Astrocyte of the hippocampus (primary cell): ENCODE measurements around the gene CLTC.

Source experiments
- DNase-seq: peaks from one replicate; pipeline ENCODE4 v3.0.0; 2011; ENCODE audit warnings: low read depth, low spot score

The CLTC gene

DNA sequence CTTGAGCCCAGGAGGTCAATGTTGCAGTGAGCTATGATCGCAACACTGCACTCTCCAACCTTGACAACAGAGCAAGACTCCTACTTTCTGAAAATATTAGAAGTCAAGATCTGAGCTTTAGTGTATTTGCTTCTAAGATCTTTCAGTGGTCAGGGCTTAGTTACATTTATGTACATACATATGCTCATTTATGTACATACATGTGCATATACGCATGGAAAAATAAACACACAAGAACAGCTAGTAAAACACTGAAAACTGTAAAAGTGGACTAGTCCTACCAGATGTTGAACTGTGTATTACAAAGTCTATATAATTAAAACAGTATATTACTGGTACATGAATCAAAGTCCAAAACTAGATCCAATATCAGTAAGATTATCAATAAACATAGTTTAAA lies 59.2 kb downstream of the CLTC start:
- DNase-seq, result no peak

DNA sequence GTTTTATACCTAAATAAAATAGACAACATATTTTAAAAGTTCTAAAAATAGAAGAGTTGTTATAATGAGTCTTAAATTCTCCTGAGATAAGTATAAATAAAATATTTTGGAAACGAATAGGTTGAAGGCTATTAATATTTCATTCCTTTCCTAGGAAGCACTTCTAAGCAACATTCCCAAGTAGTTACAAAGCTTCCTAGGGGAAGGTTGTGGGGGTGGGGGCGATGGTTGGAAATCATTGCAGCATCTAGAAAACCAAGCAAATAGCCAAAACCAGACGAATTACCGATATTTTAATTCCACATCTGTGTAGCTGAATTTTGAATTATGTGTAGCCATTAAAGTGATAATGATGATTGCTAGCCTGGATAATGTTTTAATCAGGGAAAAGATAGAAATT lies 60.6 kb downstream of the CLTC start:
- no peak for DNase-seq

DNA sequence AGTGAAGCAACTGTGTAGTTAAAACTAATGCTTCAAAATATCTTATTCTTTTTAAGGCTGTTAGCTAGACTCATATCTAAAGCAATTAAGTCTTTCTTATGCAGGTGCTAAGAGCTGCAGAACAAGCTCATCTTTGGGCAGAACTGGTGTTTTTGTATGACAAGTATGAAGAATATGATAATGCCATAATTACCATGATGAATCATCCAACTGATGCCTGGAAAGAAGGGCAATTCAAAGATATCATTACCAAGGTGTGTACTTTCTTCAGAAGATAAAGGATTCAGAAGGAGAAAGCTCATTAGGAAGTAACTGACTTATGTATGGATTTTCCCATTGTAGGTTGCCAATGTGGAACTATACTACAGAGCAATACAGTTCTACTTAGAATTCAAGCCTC lies 63.6 kb downstream of the CLTC start:
- DNase-seq, result no peak

DNA sequence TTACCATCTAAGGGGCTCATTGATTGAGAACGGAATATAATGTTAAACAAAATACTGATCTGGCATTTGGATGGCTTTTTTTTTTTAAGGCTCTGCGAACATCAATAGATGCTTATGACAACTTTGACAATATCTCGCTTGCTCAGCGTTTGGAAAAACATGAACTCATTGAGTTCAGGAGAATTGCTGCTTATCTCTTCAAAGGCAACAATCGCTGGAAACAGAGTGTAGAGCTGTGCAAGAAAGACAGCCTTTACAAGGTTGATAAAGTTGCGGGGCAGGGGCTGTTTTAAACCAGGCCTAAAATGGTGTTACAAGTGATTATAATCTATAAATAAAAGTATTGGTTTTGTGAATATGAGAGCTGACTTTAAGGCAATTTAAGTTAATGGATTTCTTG lies 65.3 kb downstream of the CLTC start:
- DNase-seq, result no peak

DNA sequence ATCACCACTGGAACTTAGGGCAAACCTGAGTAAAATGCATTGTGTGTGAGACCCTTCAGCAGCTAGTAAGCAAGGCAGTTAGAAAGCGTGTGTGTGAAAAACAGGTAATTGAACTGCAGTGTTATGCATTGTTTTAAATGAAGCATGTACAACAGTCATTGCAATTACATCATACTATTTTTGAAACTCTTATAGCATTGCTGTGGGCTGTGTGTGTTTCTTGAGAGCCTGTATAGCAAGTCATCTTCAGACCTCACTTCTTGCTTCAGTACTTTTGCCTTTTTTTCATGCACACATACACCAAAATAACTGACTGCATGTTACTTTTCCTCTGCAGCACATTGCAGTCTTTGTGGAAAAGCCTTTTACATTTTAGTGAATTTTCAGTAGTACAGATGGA lies 68.3 kb downstream of the CLTC start:
- DNase-seq, result no peak

DNA sequence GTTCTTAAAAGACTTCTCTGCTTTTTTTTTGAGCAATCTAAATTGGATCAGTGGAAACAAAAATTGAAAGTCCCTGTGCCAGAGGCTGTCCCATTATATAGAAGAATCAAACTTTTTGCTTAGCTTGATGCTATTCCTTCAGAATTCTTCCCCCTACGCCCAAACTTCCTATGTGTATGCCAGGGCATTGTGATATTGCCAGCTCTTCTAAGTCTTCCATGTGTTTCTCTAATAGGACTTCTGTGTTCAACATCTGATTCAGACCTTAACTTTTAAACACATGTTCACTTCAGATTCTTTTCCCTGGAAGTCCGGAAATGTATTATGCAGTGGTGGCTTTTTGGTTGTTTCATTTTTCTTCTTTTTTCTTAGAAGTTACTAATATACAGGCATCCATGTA lies 68.8 kb downstream of the CLTC start:
- no peak for DNase-seq

DNA sequence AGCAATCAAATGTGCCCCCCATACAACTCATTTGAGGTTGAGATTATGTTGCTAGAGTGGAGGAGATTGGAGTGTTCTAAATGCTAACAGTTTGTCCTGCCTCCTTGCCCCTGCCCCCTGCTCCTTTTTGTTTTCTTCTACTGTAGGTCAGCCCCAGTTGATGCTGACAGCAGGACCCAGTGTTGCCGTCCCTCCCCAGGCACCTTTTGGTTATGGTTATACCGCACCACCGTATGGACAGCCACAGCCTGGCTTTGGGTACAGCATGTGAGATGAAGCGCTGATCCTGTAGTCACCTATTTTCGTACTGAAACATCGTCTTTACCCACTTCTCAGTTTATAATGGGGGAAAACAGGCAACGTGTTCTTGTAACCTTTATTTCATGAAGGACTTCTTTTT lies 73.9 kb downstream of the CLTC start:
- no peak for DNase-seq

DNA sequence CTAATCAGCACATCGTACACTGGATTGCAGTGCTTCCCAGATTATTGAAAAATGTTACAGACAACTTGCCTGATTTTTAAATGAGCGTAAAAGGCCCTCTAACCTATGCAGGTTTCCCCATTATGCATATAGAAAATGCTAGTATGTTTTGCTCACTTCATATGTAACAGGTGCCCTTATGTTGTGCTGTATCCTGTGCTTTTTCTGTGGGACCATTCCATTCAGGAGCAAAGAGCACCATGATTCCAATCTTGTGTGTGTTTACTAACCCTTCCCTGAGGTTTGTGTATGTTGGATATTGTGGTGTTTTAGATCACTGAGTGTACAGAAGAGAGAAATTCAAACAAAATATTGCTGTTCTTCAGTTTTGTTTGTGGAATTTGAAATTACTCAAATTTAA lies 74.6 kb downstream of the CLTC start:
- DNase-seq, result no peak

DNA sequence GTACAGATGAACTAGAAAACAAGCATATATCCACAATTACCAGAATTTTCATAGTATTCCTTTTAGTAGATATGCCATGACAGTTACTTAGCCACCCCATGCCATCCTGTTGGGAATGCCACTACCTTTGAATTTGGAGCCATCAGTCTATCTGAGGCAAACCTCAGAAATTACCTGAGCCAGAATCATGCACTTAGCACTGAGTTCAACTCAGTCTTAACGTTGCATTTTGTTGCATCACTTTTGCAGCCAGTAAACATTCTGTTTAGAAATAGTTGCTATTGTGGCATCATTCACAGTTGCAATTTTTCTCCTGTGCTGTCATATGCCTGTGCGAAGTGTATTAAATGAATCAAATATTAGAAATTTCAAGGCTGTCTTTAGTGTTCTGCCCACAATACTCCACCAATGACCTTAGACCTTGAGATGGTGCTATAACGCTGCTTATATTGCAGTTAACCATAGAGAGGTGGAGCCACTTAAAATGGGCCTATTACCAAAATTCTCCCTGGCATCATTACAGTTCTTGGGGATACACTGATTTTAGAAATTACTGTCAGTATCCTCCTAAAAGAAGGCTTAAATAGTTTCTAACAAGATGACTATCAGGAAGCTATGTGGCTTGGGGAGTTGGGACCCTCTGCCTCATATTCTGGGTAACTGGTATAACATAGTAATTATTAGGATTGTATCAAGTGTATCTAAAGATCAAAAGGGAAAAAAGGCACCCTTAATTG lies 76.4 kb downstream of the CLTC start:
- no peak for DNase-seq

DNA sequence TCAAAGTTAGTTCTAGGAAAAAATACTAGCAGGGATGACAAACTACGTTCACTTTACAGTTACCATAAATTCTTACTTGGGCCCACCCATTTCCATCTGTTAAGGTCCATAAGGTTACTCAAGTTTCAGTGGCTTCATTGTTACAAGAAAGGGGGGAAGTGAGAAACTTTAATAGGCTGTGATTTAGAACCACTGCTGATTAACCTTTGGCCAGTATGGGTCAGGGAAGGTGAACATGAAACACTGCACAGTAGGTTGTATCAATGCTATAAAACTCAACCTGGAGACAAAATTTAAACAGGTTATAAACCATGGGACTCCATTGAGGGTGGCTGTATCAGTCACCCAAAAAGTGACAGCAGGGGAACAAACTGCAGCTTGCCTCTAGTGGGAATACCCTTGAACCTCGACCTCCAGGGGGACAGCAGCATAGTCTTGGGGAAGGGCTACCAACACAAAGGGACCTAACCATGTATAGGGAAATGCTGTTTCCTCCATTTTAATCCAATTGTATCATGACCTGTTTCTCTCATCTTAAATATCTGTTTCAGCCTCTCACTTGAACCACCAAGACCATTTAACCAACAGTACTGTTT lies 77.1 kb downstream of the CLTC start:
- no peak for DNase-seq

DNA sequence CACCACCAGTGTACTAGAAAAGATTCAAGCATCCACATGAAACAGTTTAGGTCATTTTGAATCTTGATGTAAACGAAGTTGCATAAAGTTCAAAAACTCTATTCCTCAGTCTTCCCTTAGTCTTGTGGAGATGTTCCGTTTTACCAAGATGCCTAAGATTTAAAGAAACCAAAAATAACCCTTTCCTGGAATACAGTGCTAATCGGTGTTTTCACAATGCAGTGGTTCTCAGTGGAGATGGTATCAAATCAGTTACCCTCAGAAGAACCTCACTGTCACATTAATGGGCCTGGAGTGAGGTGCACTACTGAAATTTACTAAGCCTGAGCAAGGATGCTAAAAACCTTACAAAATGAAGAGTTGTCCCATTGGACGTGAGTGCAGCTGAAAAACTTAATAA lies 78.4 kb downstream of the CLTC start:
- no peak for DNase-seq

DNA sequence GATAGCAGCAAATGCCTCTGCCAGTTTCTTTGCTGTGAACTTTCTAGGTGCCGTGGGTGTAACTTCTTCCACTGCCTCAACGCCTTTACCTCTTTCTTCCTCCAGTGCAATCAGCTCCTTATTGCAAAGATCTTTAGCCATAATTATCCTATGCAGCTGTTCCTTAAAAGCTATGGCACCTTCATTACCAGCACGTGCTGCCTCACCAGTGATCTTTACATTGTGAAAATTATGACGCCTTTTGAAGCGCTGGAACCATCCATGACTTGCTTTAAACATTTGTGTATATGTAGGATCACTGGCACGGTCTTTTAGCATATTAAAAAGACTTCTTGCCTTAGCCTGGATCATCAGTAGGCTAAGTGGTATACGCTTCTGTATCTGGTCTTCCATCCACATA lies 79.5 kb downstream of the CLTC start:
- no peak for DNase-seq

DNA sequence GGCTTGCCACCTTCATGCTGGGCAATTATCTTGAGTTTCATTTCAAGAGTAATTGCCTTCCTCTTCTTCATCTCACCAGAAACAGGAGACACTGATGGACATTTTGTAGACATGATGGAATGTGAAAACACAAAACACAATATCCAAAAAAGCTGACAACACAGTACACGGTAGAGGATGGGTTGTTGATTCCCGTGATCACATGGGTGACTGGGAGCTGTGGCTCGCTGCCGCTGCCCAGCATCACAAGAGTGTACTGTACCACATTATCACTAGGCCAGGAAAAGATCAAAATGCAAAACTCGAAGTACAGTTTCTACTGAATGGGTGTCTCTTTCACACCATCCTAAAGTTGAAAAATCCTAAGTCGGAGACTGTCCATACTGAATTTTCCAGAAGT lies 80.1 kb downstream of the CLTC start:
- no peak for DNase-seq

DNA sequence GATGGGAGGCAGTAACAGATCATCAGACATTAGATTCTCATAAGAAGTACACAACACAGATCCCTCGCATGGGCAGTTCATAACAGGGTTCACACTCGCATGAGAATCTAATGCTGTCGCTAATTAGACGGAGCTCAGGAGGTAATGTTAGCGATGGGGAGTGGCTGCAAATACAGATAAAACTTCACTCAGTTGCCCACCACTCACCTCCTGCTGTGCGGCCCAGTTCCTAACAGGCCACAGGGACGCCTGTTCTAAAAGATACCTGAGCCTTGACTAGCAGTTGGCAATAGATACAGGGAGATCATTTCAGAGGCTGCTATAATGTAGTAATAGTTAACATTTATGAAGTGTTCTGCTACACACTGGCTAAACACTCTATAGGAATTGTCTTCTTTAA lies 82.6 kb downstream of the CLTC start:
- DNase-seq, result no peak

DNA sequence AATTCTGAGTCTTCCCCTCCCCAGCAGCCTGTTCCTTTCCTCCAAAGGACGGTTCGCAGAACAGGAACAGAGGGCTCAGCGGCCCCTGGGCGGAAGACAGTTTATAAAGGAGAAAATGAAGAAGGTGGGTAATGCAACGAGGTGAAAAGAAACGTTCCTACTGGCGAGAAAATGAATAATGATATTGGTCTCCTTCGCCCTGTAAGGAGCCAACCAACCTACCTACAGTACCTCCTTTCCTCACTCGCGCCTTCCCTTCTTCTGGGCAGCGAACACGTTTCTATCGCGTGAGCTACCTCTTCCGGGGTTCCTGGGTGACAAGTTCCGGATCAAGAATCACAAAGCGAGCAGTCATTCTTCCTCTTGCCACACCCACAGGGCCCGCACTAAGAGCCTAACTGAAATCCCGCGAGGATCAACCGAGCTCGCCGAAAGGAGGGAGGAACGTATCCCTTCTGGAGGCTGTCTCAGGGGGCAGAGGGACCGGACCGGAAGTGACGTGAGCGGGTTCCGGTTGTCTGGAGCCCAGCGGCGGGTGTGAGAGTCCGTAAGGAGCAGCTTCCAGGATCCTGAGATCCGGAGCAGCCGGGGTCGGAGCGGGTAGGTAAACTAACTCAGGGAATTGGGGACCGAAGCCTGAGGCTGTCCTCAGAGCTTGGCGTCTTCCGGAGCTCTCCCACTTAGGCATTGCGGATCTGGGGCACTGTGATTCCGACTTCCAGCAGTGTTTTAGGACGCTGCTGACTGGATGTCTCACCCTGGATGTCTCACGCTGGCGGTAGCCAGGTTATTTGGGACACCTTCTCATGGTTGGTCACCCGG lies 87.7 kb downstream of the CLTC start, which contains the start of the genes PTRH2 and VMP1:
PTRH2 (minus strand) TSS at position 282 of the 822 bp plus-strand sequence. CDS start 9,452 bp downstream, outside the sequence.
VMP1 (plus strand) TSS at position 506 of the 822 bp plus-strand sequence. CDS start 23,793 bp downstream, outside the sequence.
- DNase-seq, result peak; percentile 100

DNA sequence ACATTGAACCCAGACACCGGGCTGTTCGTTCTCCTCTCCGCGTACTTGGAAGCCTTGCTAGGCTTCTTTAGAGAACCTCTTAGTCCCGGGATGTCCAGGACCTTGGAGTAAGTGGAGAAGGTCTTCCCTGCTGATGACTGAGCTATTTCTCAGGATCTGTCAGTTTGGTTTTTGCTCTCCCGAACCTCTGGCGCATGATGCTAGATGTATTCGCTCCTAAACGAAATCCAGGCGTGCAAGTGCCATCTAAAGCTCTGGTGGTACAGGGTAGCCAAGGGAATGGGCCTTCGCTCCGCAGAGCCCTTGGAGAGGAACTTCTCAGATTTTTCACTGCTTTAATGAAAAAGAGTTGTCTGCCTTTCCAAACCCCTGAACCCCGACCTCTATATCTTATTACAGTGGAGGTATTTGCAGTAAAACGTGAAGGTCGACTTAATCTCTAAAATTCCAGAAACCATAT lies 88.3 kb downstream of the CLTC start:
- DNase-seq, result no peak

DNA sequence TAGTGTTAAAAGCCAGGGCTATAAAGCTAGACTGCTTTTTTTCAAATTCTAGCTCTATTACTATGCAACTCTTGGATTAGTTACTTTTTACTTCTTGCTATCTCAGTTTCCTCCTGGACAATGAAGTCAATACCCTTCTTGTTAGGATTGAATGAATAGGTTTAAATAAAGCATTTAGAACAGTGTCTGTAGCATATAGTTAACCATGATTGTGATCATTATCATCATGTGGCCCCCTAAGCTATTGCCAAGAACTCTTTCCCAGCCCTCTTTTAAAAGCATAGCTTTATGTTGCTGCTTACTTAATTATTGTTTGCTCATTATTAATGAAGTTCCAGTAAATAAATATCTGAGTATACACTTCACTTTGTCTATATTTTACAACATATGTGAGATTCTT lies 92.2 kb downstream of the CLTC start:
- no peak for DNase-seq

DNA sequence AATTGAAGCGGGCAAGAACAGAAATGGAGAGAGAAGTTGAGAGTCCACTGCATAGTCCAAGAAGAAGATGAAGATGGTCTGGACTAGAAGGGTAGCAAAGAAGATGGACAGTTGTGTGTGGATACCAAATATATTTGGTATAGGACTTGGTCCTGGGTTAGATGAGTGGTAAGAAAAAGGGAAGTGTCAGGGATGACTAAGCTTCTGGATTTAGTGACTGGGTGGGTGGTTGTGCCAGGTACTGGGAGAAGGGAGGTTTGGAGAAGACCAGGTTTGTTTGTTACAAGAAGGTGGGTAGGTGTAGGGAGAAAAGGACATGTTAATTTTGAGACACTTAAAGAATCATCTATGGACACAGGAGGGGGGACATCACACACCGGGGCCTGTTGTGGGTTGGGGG lies 93.2 kb downstream of the CLTC start:
- no peak for DNase-seq

DNA sequence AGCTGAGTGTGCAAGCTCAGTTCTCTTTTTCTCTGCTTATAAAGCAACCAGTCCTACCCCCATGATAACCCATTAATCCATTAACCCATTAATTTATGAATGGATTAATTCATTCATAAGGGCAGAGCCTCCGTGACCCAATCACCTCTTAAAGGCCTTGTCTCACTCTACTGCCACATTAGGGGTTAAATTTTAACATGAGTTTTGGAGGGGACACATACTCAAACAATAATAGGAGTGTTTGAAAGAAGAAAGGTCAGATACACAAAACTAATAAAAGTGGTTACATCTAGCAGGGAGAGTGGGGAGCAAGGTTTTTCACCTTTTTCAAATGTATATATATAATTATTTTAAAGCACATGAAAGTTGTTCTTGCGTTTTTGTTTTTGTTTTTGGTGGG lies 94.6 kb downstream of the CLTC start:
- no peak for DNase-seq

DNA sequence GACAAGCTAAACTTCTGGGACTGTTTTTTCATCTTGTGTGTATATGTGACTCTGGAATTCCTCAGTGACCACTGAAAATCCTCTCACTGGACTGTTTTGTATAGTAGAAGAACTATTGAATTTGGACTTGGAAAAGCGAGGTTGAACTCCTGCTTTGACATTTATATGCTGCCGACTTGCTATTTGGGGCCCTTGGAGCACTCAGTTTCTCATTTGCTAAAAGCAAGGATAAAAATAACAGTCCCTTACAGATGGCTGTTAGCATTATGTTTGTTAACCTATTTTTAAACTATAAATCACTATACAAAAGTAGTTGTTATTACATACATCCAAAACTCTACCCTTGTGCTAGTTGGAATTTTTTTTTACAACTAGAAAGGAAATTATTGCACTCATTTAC lies 96.7 kb downstream of the CLTC start:
- DNase-seq, result no peak

DNA sequence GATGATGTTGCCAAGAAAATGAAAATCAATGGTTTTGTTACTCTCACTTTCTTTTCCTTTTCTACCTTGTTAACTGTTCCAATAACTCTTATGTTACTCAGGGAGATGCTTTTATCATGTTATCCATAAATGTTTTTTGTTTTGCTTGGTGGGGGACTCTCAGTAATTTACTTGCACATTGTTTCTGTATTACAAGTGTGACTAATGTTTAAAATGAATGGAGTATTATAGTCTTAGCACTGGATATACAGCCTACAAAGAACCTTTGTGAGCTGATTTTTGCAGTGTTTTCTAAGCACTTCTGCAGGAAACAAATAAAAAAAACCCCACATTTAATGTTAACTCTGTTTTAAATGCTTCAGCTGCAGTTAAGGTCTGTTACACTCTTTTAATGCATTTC lies 99.8 kb downstream of the CLTC start:
- DNase-seq, result no peak

DNA sequence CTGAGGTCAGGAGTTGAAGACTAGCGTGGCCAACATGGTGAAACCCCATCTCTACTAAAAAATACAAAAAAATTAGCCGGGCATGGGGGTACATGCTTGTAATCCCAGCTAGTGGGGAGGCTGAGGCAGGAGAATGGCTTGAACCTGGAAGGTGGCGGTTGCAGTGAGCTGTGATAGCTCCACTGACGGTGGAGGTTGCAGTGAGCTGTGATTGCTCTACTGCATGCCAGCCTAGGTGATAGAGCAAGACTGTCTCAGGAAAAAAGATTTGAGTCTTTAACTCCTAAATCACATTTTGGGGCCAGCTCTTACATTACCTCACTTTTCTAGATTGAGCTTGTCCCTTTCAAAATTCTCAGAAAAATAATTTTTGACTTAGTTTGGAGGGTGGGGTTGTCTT lies 102.9 kb downstream of the CLTC start:
- DNase-seq, result no peak

DNA sequence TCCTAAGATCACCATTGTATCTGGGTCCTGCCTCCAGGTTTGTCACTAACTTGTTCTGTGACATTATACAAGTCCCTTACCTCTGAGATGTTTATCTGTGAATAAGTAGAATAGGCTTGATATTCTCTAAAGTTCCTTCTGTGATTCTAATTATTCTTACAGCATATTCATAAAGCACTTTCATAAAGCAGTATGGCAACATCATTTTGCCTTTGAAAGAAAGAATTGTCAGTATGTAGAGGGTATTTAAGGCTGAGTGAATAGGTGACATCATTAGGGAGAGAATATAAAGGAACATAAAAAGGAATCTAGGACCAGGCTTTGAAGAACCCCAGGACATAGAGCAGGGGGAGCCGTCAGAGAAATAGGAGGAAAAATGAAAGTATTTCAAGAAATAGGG lies 103.3 kb downstream of the CLTC start:
- no peak for DNase-seq
